ENCODE data around the gene NWD2.

DNA sequence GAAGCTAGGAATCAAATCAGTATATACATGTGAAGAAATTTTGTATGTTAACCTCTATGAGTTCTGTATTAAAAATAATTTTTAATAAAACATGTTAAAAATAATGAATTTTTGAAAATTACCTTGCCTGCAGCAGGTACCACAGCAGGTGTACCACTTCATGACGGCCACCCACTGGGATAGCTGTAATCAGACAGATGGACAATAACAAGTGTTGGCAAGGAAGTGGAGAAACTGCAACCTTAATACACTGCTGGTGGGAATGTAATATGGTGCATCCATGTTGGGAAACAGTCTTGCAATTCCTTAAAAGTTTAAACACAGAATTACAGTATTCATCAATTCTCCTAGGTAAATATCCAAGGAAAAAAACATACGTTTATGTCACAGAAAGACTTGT lies 232.1 kb downstream of the NWD2 start:
- TF ChIP-seq GATA2 (IDR thresholded peaks at IDR 0.05; ENCODE audit: low read depth, low read length) (no peak), GATA3 (IDR thresholded peaks at IDR 0.05; ENCODE audit: low read depth, low read length) (no peak)

Measured in SH-SY5Y (cell line).